Spleen (tissue), 7 donors: ENCODE measurements around the gene DSG4.

Experiments
- POLR2A ChIP-seq, 3 donors: fragments of 450-650 bp; IDR thresholded peaks; one replicate each; pipeline ENCODE4 v1.5.1; 2017; ENCODE audit warnings: antibody characterized with exemption in 3 of 3, mild to moderate bottlenecking in 1 of 3
- TF ChIP-seq, protein P1 (sequence below), 11 experiments: fragments of 200-600 bp in 7 of 11; fragments of 450-650 bp in 4 of 11; sonication (generic) in 4 of 11; IDR thresholded peaks in 8 of 11; conservative IDR thresholded peaks in 3 of 11; 1 replicate in 7 of 11; 2 replicates in 4 of 11; pipeline versions ENCODE4 v1.4.0 to v1.8.0; 2016 to 2021; ENCODE audit warnings: antibody characterized with exemption in 11 of 11, inconsistent platforms in 4 of 11, mild to moderate bottlenecking in 1 of 11
- donor health status: DM: no; HTN: no; CAD: no; lungs with moderate emphysema.
- donor health status: DM: no; HTN: no; CAD: no.
- donor health status: DM: no; HTN: no; CAD: no.

DNA sequence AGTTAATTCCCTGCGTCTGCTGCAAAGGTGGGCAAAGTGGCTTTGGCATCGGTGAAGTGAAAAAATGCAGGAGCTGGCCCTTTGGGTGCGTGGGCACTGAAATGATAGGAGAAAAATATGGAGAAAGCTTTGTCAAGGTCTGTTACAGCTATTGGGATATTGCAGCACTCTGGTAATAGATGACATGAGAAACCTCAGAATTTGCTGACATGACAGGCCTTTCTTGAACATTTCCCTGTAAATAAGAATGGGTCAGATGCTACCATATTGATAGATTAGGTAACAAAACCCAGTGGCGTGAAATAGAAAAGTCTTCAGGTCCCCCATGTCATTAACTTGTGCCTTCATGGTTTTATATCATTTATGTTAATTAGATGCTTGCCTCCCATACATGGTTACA is 12.4 kb upstream of the DSG4 start:
- no peak for TF ChIP-seq POLR2A (IDR thresholded peaks at IDR 0.05)
- TF ChIP-seq, protein P1, sequence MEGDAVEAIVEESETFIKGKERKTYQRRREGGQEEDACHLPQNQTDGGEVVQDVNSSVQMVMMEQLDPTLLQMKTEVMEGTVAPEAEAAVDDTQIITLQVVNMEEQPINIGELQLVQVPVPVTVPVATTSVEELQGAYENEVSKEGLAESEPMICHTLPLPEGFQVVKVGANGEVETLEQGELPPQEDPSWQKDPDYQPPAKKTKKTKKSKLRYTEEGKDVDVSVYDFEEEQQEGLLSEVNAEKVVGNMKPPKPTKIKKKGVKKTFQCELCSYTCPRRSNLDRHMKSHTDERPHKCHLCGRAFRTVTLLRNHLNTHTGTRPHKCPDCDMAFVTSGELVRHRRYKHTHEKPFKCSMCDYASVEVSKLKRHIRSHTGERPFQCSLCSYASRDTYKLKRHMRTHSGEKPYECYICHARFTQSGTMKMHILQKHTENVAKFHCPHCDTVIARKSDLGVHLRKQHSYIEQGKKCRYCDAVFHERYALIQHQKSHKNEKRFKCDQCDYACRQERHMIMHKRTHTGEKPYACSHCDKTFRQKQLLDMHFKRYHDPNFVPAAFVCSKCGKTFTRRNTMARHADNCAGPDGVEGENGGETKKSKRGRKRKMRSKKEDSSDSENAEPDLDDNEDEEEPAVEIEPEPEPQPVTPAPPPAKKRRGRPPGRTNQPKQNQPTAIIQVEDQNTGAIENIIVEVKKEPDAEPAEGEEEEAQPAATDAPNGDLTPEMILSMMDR (IDR thresholded peaks at IDR 0.05 in 8 of 11, conservative IDR thresholded peaks at IDR 0.05 in 3 of 11), result no peak
